A673 (cell line): Measurements from ENCODE around the gene FUT8. TPM values are rescaled to one million over a fixed set of nuclear protein-coding genes. Genes with fewer than 3 reads are reported as not detected.

Experiments
- BruUV-seq: library from RNA; stranded (reverse); fragments of 400-500 nt; replicated peaks from 2 replicates; lab custom pipeline; 2021; lab: Mats Ljungman, UMichigan
- CTCF ChIA-PET: fragments of 300-600 bp; sonication (Branson Sonifier 250); formaldehyde crosslinking; loops from one replicate; lab custom pipeline; 2022; ENCODE audit warnings: antibody characterized with exemption; lab: Charles Lee
- POLR2A ChIA-PET: fragments of 300-600 bp; sonication (Branson Sonifier 250); formaldehyde crosslinking; loops from one replicate; lab custom pipeline; 2022; ENCODE audit warnings: antibody characterized with exemption; ENCODE audit not compliant: low non-redundant PET; lab: Charles Lee
- DNase-seq: peaks from one replicate; pipeline ENCODE4 v3.0.0-alpha.2; 2015; ENCODE audit warnings: low spot score
- H3K27ac ChIP-seq: fragments of 200-600 bp; sonication (generic); 2 replicates; pipeline ENCODE4 v1.5.1; 2016; ENCODE audit warnings: mixed run types, low read depth, mild to moderate bottlenecking, mixed read lengths, antibody characterized with exemption, low read length; ENCODE audit not compliant: poor library complexity, severe bottlenecking
- H3K27me3 ChIP-seq: fragments of 200-600 bp; sonication (generic); replicated peaks from 2 replicates; pipeline ENCODE4 v1.6.1; 2017; ENCODE audit warnings: mixed run types, low read depth, mild to moderate bottlenecking, mixed read lengths, antibody characterized with exemption, low read length; ENCODE audit not compliant: insufficient read depth, poor library complexity
- H3K36me3 ChIP-seq: fragments of 200-600 bp; sonication (generic); 2 replicates; pipeline ENCODE4 v1.6.1; 2016; ENCODE audit warnings: mixed run types, mild to moderate bottlenecking, mixed read lengths, antibody characterized with exemption, low read length; ENCODE audit not compliant: insufficient read depth, poor library complexity, severe bottlenecking
- H3K4me1 ChIP-seq: fragments of 200-600 bp; sonication (generic); 2 replicates; pipeline ENCODE4 v1.6.1; 2017; ENCODE audit warnings: mixed run types, mild to moderate bottlenecking, mixed read lengths, antibody characterized with exemption, low read length; ENCODE audit not compliant: insufficient read depth, poor library complexity, severe bottlenecking
- H3K4me3 ChIP-seq: fragments of 200-600 bp; sonication (generic); 2 replicates; pipeline ENCODE4 v1.5.1; 2016; ENCODE audit warnings: low read depth, mixed run types, mild to moderate bottlenecking, mixed read lengths, low read length; ENCODE audit not compliant: poor library complexity, severe bottlenecking
- H3K9me3 ChIP-seq: fragments of 200-600 bp; sonication (generic); 2 replicates; pipeline ENCODE4 v1.6.1; 2016; ENCODE audit warnings: mixed run types, low read depth, mild to moderate bottlenecking, mixed read lengths, antibody characterized with exemption, low read length; ENCODE audit not compliant: poor library complexity, severe bottlenecking
- EZH2 ChIP-seq: fragments of 200-600 bp; sonication (generic); IDR thresholded peaks from 2 replicates; pipeline ENCODE4 v1.6.1; 2017; ENCODE audit warnings: borderline replicate concordance, low read depth, mild to moderate bottlenecking, mixed read lengths, antibody characterized with exemption, low read length; ENCODE audit not compliant: poor library complexity, severe bottlenecking
- intact Hi-C: fragments of 100-400 bp; cut with micrococcal nuclease; formaldehyde crosslinking; loops from one replicate; pipeline ENCODE4 v1.10.0; 2022; ENCODE audit not compliant: unreplicated experiment
- total RNA-seq: library from RNA; stranded (reverse); gene quantifications from 2 replicates; pipeline ENCODE4 v1.2.3, GENCODE V29; 2021
- TF ChIP-seq, protein P1 (sequence below): fragments of 300-800, 200-600 bp; sonication (generic); conservative IDR thresholded peaks from 2 replicates; pipeline ENCODE4 v1.5.1; 2017; ENCODE audit warnings: low read depth, mild to moderate bottlenecking, antibody characterized with exemption, low read length, moderate library complexity, mixed read lengths

Gene FUT8
- total RNA-seq, 1 experiment from 2014 or later, result 11.0 TPM

DNA sequence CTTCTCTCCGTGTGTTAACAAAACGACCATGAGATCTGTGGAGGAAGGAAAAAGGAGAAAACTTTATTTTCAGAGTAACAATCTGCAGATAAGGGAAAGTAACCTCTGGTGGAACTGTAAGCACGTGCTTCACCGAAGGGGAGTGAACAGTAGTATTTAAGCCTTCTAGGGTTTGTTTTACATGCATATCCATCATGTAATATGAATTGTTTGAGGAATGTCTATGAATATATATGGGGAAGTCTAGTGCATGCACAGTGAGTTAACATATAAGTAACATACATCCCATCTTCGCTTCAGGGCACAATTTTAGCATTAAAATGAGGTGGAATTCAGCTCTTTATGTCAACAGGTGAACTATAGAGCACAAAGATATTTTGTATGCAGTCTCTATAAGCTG lies 101.1 kb downstream of the FUT8 start:
- ChIA-PET CTCF (no interaction called here), POLR2A (no interaction called here)
- no peak for DNase-seq
- Histone ChIP-seq H3K36me3 (no peaks in the 10 kb centered on the region), H3K9me3 (peaks cover 7% of the 10 kb centered on the region), H3K27ac (no peak overlapping the region), H3K4me3 (no peak overlapping the region), H3K4me1 (no peaks in the 10 kb centered on the region), H3K27me3 (no peaks in the 10 kb centered on the region)
- no peak for TF ChIP-seq EZH2
- TF ChIP-seq, protein P1, sequence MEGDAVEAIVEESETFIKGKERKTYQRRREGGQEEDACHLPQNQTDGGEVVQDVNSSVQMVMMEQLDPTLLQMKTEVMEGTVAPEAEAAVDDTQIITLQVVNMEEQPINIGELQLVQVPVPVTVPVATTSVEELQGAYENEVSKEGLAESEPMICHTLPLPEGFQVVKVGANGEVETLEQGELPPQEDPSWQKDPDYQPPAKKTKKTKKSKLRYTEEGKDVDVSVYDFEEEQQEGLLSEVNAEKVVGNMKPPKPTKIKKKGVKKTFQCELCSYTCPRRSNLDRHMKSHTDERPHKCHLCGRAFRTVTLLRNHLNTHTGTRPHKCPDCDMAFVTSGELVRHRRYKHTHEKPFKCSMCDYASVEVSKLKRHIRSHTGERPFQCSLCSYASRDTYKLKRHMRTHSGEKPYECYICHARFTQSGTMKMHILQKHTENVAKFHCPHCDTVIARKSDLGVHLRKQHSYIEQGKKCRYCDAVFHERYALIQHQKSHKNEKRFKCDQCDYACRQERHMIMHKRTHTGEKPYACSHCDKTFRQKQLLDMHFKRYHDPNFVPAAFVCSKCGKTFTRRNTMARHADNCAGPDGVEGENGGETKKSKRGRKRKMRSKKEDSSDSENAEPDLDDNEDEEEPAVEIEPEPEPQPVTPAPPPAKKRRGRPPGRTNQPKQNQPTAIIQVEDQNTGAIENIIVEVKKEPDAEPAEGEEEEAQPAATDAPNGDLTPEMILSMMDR, result no peak
- intact Hi-C loops, result no loop called here
- no TSS peak for BruUV-seq

- ChIA-PET CTCF (no interaction called here), POLR2A (no interaction called here)
- no peak overlapping the region for H3K4me3 ChIP-seq
- no TSS peak for BruUV-seq
- H3K27me3 ChIP-seq, result no peaks in the 10 kb centered on the region
- intact Hi-C loops, result no loop called here
- no peaks in the 10 kb centered on the region for H3K36me3 ChIP-seq
- H3K9me3 ChIP-seq, result no peaks in the 10 kb centered on the region
- no peak overlapping the region for H3K27ac ChIP-seq
- TF ChIP-seq EZH2, result no peak
- TF ChIP-seq, protein P1, result no peak
- H3K4me1 ChIP-seq, result no peaks in the 10 kb centered on the region
- DNase-seq, result no peak
Measured at GRCh38 chr14:65517635-65518542, 105.4 kb downstream of the FUT8 start.

DNA sequence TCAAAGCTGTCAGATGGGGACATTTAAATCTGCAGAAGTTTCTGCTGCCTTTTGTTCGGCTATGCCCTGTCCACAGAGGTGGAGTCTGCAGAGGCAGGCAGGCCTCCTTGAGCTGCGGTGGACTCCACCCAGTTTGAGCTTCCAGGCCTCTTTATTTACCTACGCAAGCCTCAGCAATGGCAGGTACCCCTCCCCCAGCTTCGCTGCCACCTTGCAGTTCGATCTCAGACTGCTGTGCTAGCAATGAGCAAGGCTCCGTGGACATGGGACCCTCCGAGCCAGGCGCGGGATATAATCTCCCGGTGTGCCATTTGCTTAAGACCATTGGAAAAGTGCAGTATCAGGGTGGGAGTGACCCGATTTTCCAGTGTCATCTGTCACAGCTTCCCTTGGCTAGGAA lies 115.5 kb downstream of the FUT8 start:
- H3K36me3 ChIP-seq, result no peaks in the 10 kb centered on the region
- no peak for DNase-seq
- H3K4me1 ChIP-seq, result no peaks in the 10 kb centered on the region
- intact Hi-C loops, result no loop called here
- H3K9me3 ChIP-seq, result no peaks in the 10 kb centered on the region
- ChIA-PET POLR2A (no interaction called here), CTCF (no interaction called here)
- no peaks in the 10 kb centered on the region for H3K27me3 ChIP-seq
- H3K27ac ChIP-seq, result no peak overlapping the region
- no TSS peak for BruUV-seq
- TF ChIP-seq EZH2, result no peak
- TF ChIP-seq, protein P1, result no peak
- H3K4me3 ChIP-seq, result no peak overlapping the region
